PC-3 (cell line): Measurements from ENCODE around the gene SGCD.

Source experiments
- CTCF ChIP-seq: fragments of 300-600 bp; sonication (generic); conservative IDR thresholded peaks from 2 replicates; pipeline ENCODE4 v1.5.1; 2017; ENCODE audit warnings: antibody characterized with exemption, low read depth, mild to moderate bottlenecking, low read length
- EZH2 ChIP-seq: fragments of 300-600 bp; sonication (generic); IDR thresholded peaks from one replicate; pipeline ENCODE4 v1.6.1; 2017; ENCODE audit warnings: antibody characterized with exemption, mild to moderate bottlenecking, low read length; ENCODE audit not compliant: unreplicated experiment
- EZH2phosphoT487 ChIP-seq: fragments of 300-600 bp; sonication (generic); IDR thresholded peaks from 2 replicates; pipeline ENCODE4 v1.6.1; 2018; ENCODE audit warnings: mild to moderate bottlenecking, antibody characterized with exemption, low read length, borderline replicate concordance

GRCh38 chr5:156741516-156741915, 414.6 kb downstream of the SGCD start:
- no peak for TF ChIP-seq CTCF
- no peak for TF ChIP-seq EZH2
- TF ChIP-seq EZH2phosphoT487: no peak
